ENCODE data around the gene MYOM1.

The MYOM1 gene

DNA sequence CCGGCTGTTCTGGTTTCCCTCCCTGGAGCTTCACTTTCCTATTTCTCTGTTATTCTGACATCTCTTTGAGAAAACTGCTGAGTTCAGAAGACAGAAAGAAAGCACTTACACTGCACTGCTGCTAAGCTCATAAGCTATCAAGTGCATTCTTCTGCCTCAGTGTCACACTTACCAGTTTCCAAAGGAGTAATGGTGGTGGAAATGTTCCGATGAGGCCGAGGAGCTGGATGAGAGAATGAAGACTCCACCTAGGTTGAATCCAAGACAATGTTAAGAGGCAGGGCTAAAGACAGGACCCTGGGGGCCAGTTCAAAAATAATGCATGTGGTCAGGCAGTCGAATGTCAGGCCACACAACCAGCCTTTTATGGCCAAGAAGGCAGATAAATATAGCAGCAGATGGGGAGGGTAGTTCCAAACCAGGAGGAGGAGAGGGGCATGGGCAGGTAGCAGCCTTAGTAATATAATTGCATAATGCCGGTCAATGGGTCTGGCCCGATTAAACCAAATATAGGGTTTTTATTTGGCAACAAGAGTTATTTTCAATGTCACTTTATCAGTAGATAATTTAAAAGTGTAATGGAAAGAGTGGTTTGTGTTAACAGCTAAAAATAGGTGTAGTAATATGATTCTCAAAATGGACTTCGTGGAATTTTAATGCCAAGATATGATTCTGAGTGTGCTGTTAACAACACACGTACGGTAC, at the start of gene MYOM1:
Gene MYOM1 (minus strand): TSS at position 338 of the 705 bp plus-strand sequence. CDS start 4,745 bp downstream, outside the sequence.
- H3K4me3 ChIP-seq (ENCODE audit: low read depth, low read length) = no peak within 1 kb of the TSS
- no peak for DNase-seq (ENCODE audit: low read depth)
- TF ChIP-seq, protein P1, sequence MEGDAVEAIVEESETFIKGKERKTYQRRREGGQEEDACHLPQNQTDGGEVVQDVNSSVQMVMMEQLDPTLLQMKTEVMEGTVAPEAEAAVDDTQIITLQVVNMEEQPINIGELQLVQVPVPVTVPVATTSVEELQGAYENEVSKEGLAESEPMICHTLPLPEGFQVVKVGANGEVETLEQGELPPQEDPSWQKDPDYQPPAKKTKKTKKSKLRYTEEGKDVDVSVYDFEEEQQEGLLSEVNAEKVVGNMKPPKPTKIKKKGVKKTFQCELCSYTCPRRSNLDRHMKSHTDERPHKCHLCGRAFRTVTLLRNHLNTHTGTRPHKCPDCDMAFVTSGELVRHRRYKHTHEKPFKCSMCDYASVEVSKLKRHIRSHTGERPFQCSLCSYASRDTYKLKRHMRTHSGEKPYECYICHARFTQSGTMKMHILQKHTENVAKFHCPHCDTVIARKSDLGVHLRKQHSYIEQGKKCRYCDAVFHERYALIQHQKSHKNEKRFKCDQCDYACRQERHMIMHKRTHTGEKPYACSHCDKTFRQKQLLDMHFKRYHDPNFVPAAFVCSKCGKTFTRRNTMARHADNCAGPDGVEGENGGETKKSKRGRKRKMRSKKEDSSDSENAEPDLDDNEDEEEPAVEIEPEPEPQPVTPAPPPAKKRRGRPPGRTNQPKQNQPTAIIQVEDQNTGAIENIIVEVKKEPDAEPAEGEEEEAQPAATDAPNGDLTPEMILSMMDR (IDR thresholded peaks at IDR 0.05; ENCODE audit: control insufficient read depth, extremely low read depth, insufficient read depth) = no peak

DNA sequence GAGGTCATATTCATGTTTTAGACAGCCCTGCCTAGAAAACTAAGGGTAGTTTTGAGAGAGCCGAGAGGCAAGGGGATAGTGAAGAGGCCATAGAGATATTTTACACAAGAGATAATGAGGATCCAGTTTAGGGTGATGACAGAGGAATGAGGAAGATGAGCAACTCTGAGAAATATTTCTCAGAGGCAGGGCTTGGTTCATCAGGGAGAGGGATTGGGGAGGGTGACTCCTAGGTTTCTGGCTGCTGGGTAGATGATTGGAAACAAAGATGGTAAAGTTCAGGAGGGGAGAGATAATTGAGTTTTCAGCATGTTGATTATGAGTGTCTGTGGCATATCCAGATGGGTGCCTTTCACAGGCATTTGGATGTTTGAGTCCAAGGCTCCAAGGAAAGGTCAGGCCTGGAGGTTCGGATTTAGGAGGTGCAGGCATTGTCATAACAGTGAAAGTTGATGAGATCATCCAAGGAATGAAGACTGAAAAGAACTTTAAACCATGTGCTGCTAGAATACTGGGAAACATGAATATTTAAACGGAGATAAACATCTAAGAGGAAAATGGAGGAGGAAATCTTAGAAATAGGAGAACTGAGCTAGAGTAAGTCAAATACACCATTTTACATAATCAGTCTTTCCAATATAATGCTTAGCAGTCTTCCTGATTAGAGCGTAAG, 49.6 kb upstream of the MYOM1 start:
- H3K4me3 ChIP-seq (ENCODE audit: low read depth, low read length) = no peak overlapping the region
- DNase-seq (ENCODE audit: low read depth) = no peak
- TF ChIP-seq, protein P1 (IDR thresholded peaks at IDR 0.05; ENCODE audit: control insufficient read depth, extremely low read depth, insufficient read depth) = no peak

DNA sequence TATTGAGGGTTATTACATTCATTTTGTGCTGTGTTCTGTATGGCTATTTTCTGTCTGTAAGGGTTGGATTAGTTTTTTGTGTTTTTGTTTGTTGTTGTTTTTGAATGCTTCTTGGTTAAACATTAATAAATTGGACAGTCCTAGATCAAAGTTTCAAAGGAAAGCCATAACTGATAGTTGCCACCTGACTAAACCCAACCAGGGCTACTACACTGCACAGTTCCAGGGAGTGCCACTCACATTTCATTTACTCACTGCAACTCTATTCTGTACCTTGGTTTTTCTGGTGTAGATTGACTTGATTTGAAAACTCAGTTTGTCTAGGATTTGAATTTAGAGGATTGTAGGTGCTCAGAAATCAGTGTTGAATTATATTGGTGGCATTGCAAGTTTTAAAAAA, 48.5 kb upstream of the MYOM1 start:
- DNase-seq (ENCODE audit: low read depth) = no peak
- TF ChIP-seq, protein P1 (IDR thresholded peaks at IDR 0.05; ENCODE audit: control insufficient read depth, extremely low read depth, insufficient read depth) = no peak
- no peak overlapping the region for H3K4me3 ChIP-seq (ENCODE audit: low read depth, low read length)

DNA sequence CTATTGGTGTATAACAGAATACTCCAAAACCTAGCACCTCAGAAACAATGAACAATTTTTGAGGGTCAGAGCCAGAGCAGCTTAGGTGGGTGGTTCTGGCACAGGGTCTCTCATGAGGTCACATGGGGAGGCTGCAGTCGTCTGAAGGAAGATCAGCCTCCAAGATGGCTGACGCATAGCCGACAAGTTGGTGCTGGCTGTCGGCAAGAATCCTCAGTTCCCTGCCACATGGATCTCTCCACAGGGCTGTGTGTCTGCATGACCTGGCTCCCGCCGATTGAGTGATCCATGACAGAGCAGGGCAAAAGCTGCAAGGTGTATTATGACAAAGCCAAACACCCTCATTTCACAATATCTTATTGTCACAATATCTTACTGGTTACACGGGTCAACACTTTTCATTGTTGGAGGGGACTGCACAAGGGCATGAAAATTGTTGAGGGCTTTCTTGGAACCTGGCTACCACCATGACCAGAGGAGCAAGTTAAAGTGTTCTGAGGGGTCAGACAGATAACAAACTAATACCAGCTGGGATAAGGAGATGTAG, 46.4 kb upstream of the MYOM1 start:
- TF ChIP-seq, protein P1 (IDR thresholded peaks at IDR 0.05; ENCODE audit: control insufficient read depth, extremely low read depth, insufficient read depth) = no peak
- DNase-seq (ENCODE audit: low read depth) = no peak
- no peak overlapping the region for H3K4me3 ChIP-seq (ENCODE audit: low read depth, low read length)

DNA sequence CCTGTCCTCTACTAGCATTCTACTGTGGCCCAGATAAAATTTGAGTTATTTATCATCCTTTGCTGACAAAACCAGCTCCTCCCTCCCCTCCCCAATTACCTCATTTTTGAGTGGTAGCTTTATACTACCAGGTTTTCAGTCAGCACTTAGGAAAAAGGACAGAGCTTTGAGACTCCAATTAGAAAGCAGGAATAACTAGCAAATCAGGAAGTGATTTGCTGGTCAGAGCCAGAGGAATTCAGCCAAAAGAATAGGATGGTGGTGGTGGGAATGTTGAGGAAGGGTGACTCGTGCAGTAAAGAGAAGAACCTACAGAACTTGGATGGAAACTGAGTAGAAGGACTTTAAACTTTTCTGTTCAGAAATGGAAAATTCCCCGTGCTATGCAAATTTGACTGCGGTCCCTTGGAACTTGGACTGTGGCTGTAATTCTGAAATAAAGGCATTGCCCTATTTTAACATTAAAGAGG, 45.8 kb upstream of the MYOM1 start:
- no peak for DNase-seq (ENCODE audit: low read depth)
- no peak overlapping the region for H3K4me3 ChIP-seq (ENCODE audit: low read depth, low read length)
- TF ChIP-seq, protein P1 (IDR thresholded peaks at IDR 0.05; ENCODE audit: control insufficient read depth, extremely low read depth, insufficient read depth) = no peak

DNA sequence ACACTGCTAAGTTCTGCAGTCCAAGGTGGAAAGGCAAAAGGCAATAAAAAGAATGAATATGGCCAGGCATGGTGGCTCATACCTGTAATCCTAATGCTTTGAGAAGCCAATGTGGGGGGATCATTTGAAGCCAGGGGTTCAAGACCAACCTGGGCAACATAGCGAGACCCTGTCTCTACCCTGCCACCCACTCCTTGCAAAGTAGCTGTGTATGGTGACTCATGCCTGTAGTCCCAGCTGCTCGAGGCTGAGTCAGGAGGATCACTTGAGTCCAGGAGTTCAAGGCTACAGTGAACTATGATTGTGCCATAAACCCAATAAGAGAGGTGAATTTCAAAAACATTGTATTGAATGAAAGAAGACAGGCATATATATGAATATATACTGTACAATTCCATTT, 44.6 kb upstream of the MYOM1 start:
- TF ChIP-seq, protein P1 (IDR thresholded peaks at IDR 0.05; ENCODE audit: control insufficient read depth, extremely low read depth, insufficient read depth) = no peak
- H3K4me3 ChIP-seq (ENCODE audit: low read depth, low read length) = peak overlapping the region; percentile 85; the same call in 1 of the 2 replicates

More for the DNA sequence above, 44.6 kb upstream of the MYOM1 start:
- DNase-seq (ENCODE audit: low read depth) = no peak
